Mammary epithelial cell (primary cell): ENCODE results near the gene IP6K3.

Experiments used
- CTCF ChIP-seq, 2 donors: IDR thresholded peaks in 1 of 2; conservative IDR thresholded peaks in 1 of 2; 2 replicates each; pipeline ENCODE4 v1.5.1; 2011 to 2012; ENCODE audit warnings: inconsistent platforms in 2 of 2, low read length in 2 of 2, mild to moderate bottlenecking in 2 of 2, control low read depth in 1 of 2, low read depth in 1 of 2; ENCODE audit not compliant: insufficient read depth in 1 of 2; ENCODE audit errors: extremely low read depth in 1 of 2
- EZH2 ChIP-seq: IDR thresholded peaks from 2 replicates; pipeline ENCODE4 v1.6.1; 2012; ENCODE audit warnings: low read length, inconsistent platforms, borderline replicate concordance

- TF ChIP-seq CTCF (conservative IDR thresholded peaks at IDR 0.05 in 1 of 2, IDR thresholded peaks at IDR 0.05 in 1 of 2; ENCODE audit: extremely low read depth in 1 of 2, insufficient read depth in 1 of 2, low read depth in 1 of 2, low read length in 2 of 2) (no peak), EZH2 (no peak)
Measured at GRCh38 chr6:33754222-33754621, 7.5 kb upstream of the IP6K3 start.
